MG63 (cell line): ENCODE data around the gene PCSK4. TPM values are rescaled to one million over a fixed set of nuclear protein-coding genes. Genes with fewer than 3 reads are reported as not detected.

Source experiments
- DNase-seq: peaks from one replicate; pipeline ENCODE4 v3.0.0-alpha.2; 2020
- H3K27me3 ChIP-seq: fragments of 250-450 bp; sonication (Bioruptor Pico); 2 replicates; pipeline ENCODE4 v1.5.1; 2020; ENCODE audit warnings: mild to moderate bottlenecking, moderate library complexity
- H3K36me3 ChIP-seq: fragments of 250-450 bp; sonication (Bioruptor Pico); 2 replicates; pipeline ENCODE4 v1.5.1; 2020; ENCODE audit warnings: mild to moderate bottlenecking, moderate library complexity
- H3K4me3 ChIP-seq: fragments of 250-450 bp; sonication (Bioruptor Pico); 2 replicates; pipeline ENCODE4 v1.5.1; 2020; ENCODE audit warnings: mild to moderate bottlenecking, moderate library complexity
- H3K9me3 ChIP-seq: fragments of 250-450 bp; sonication (Bioruptor Pico); 2 replicates; pipeline ENCODE4 v1.5.1; 2020; ENCODE audit warnings: mild to moderate bottlenecking, moderate library complexity
- total RNA-seq: library from RNA; depleted of rRNA; stranded (reverse); fragments of >200 nt; shearing (Covaris generic); gene quantifications from 2 replicates; pipeline ENCODE4 v1.2.3, GENCODE V29; 2014; ENCODE audit warnings: low replicate concordance; rRNA removed

Gene PCSK4
- total RNA-seq, 1 experiment from 2014 or later: 0.40 TPM

GRCh38 chr19:1431759-1432506 is 58.2 kb downstream of the PCSK4 start:
- peaks cover 8% of the 10 kb centered on the region; the same call in 1 of the 2 replicates for H3K36me3 ChIP-seq
- DNase-seq: no peak
- no peaks in the 10 kb centered on the region for H3K9me3 ChIP-seq
- H3K4me3 ChIP-seq: no peak overlapping the region
- no peaks in the 10 kb centered on the region for H3K27me3 ChIP-seq

Other genes with a start within 250 kb of the PCSK4 start
- 29.4 and 33.8 TPM in 2 replicates for gene ATP5F1D, start 248.6 kb downstream of the PCSK4 start, total RNA-seq
- gene MIDN, start 241.8 kb downstream of the PCSK4 start, total RNA-seq: 4.6 and 5.7 TPM in 2 replicates
- 64.1 and 68.5 TPM in 2 replicates for gene CIRBP, start 221.0 kb downstream of the PCSK4 start, total RNA-seq
- 32.2 and 57.2 TPM in 2 replicates for gene FAM174C, start 214.8 kb downstream of the PCSK4 start, total RNA-seq
- 0.76 TPM in 1 of 2 replicates, not detected in the other for gene EFNA2, start 204.5 kb downstream of the PCSK4 start, total RNA-seq
- gene NDUFS7, start 106.4 kb downstream of the PCSK4 start, total RNA-seq: 19.3 and 49.5 TPM in 2 replicates
- gene GAMT, start 88.8 kb downstream of the PCSK4 start, total RNA-seq: 22.1 and 30.7 TPM in 2 replicates
- gene DAZAP1, start 82.8 kb downstream of the PCSK4 start, total RNA-seq: 107 and 149 TPM in 2 replicates
- gene RPS15, start 52.0 kb downstream of the PCSK4 start, total RNA-seq: 702 and 820 TPM in 2 replicates
- 0.59 and 2.0 TPM in 2 replicates for gene APC2, start 40.2 kb downstream of the PCSK4 start, total RNA-seq
- 25.6 and 51.6 TPM in 2 replicates for gene C19orf25, start 11.1 kb downstream of the PCSK4 start, total RNA-seq
- gene REEP6, start 831 bp upstream of the PCSK4 start, total RNA-seq: 0.99 and 1.9 TPM in 2 replicates
- 1.1 TPM in 1 of 2 replicates, not detected in the other for gene ADAMTSL5, start 22.7 kb upstream of the PCSK4 start, total RNA-seq
- not detected in 2 replicates for gene PLK5, start 33.7 kb upstream of the PCSK4 start, total RNA-seq
- gene MEX3D, start 78.0 kb upstream of the PCSK4 start, total RNA-seq: 26.0 and 27.5 TPM in 2 replicates
- 75.8 and 119 TPM in 2 replicates for gene MBD3, start 102.5 kb upstream of the PCSK4 start, total RNA-seq
- gene UQCR11, start 115.1 kb upstream of the PCSK4 start, total RNA-seq: 59.5 and 192 TPM in 2 replicates
- gene TCF3, start 162.3 kb upstream of the PCSK4 start, total RNA-seq: 78.5 and 135 TPM in 2 replicates